ENCODE measurements around the gene MPLKIP.
"Not testable (repeated sequence)": the region's sequence is repeated elsewhere in the genome, so short reads cannot be mapped to it uniquely, and the experiment has no call there.

GRCh38 chr7:40148247-40148580, 13.8 kb upstream of the MPLKIP start:
- TF ChIP-seq, protein P1, sequence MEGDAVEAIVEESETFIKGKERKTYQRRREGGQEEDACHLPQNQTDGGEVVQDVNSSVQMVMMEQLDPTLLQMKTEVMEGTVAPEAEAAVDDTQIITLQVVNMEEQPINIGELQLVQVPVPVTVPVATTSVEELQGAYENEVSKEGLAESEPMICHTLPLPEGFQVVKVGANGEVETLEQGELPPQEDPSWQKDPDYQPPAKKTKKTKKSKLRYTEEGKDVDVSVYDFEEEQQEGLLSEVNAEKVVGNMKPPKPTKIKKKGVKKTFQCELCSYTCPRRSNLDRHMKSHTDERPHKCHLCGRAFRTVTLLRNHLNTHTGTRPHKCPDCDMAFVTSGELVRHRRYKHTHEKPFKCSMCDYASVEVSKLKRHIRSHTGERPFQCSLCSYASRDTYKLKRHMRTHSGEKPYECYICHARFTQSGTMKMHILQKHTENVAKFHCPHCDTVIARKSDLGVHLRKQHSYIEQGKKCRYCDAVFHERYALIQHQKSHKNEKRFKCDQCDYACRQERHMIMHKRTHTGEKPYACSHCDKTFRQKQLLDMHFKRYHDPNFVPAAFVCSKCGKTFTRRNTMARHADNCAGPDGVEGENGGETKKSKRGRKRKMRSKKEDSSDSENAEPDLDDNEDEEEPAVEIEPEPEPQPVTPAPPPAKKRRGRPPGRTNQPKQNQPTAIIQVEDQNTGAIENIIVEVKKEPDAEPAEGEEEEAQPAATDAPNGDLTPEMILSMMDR (conservative IDR thresholded peaks at IDR 0.05; ENCODE audit: low read depth in 2 of 2), result not testable (repeated sequence)
- TF ChIP-seq REST (IDR thresholded peaks at IDR 0.05; ENCODE audit: unreplicated experiment); POLR2AphosphoS5 (IDR thresholded peaks at IDR 0.05; ENCODE audit: low read depth); EZH2 (IDR thresholded peaks at IDR 0.05; ENCODE audit: low read depth, unreplicated experiment); EZH2phosphoT487 (IDR thresholded peaks at IDR 0.05; ENCODE audit: unreplicated experiment); JUNB (IDR thresholded peaks at IDR 0.05; ENCODE audit: unreplicated experiment); ZNF114 (CRISPR knock-in tag; IDR thresholded peaks at IDR 0.05); CREB1 (CRISPR knock-in tag; IDR thresholded peaks at IDR 0.05; ENCODE audit: low read depth); NANOG (IDR thresholded peaks at IDR 0.05; ENCODE audit: borderline replicate concordance); STAT1 (IDR thresholded peaks at IDR 0.05; ENCODE audit: unreplicated experiment); ZNF331 (CRISPR knock-in tag; IDR thresholded peaks at IDR 0.05; ENCODE audit: low read depth): not testable (repeated sequence)
- TF ChIP-seq, protein P2, sequence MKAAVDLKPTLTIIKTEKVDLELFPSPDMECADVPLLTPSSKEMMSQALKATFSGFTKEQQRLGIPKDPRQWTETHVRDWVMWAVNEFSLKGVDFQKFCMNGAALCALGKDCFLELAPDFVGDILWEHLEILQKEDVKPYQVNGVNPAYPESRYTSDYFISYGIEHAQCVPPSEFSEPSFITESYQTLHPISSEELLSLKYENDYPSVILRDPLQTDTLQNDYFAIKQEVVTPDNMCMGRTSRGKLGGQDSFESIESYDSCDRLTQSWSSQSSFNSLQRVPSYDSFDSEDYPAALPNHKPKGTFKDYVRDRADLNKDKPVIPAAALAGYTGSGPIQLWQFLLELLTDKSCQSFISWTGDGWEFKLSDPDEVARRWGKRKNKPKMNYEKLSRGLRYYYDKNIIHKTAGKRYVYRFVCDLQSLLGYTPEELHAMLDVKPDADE (IDR thresholded peaks at IDR 0.05), result not testable (repeated sequence)

Measured in GM23338 (cell line).